GM21825 (cell line): ENCODE data around the gene BMPR1B.

ENCODE experiments used
- ATAC-seq: cut with Tn5 transposase; IDR thresholded peaks from one replicate; pipeline ENCODE4 v1.9.1; 2021; ENCODE audit warnings: mild to moderate bottlenecking, moderate library complexity; ENCODE audit not compliant: unreplicated experiment

BMPR1B gene

DNA sequence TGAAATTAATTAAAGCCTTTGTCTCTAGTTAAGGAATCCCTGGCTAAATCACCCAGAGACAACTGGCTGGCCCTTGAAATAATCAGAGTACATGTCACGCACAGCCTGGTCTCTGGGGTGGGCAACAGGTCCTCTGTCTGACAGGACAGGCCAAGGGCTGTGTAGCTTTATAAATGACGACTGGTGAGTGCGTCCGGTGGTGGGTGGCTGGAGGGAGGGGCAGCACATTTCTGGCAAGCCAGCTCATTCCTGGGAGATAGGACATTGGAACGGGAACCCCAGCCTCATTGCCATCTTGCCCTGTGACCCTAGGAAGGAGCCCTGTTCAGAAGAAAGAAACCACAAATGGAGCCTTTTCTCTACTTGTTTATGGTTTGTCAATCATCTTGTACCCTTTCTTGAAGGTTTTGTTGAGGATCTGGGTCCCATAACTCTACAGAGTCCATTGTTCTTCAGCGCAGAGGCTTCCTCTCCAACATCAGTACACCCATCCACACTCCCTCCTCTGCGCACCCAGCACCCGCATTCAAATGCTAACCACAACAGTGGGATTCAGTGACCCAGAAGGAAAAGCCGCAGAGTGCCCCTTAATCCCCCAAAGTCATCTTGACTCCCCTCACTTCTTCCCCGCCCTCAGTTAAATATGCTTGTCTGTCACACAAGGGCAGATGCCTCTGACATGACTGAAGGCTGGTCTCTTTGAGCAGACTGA, 422.9 kb downstream of the BMPR1B start:
- no peak for ATAC-seq

DNA sequence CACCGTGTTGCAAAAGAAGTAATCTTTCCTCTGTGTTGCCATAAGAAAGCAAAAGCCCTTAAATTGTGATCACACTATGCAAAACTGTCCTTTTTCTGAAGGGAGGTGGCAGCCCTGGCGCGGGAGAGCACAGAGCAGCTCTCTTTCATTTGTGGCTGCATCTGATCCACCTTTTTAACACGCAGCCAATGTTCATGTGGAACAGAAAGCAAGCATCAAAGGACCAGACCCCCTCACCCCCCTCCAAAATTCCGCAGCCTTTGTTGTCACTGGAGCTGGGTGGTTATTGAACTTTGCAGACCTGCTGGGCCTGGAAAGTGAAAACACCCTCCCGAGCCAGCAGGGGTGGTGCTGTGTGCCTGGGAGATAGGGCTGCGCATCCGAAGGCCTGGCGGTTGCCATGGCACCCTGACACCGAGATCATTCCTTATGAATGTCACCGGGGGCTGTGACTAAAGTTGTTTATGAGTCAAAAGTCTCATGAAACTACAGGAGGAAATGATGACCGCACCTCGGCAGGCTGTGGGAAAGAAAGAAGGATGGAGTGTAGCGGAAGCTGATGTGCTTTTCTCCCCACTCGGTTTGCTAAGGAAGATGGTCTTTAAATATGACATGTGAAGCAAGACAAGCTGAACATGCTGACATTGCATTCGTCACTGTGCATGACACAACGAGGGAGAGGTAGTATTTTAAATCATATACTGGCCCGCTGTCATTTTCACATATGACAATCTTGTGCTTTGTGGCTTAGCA, 423.7 kb downstream of the BMPR1B start:
- ATAC-seq = no peak

DNA sequence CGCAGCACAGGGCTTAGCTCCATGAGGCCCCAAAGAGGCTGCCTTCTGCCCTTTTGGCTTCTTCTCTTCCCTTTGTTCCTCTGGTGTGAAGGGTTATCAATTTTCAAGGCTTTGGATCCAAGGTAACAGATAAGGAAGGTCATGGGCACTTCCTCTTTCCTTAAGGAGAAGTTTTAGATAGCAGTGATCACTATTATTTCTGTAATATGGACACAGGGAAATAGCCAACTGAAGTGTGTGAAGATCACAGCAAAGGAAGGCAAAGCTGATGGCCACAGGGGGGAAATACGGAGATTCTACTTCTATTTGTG, 424.2 kb downstream of the BMPR1B start:
- ATAC-seq = no peak

DNA sequence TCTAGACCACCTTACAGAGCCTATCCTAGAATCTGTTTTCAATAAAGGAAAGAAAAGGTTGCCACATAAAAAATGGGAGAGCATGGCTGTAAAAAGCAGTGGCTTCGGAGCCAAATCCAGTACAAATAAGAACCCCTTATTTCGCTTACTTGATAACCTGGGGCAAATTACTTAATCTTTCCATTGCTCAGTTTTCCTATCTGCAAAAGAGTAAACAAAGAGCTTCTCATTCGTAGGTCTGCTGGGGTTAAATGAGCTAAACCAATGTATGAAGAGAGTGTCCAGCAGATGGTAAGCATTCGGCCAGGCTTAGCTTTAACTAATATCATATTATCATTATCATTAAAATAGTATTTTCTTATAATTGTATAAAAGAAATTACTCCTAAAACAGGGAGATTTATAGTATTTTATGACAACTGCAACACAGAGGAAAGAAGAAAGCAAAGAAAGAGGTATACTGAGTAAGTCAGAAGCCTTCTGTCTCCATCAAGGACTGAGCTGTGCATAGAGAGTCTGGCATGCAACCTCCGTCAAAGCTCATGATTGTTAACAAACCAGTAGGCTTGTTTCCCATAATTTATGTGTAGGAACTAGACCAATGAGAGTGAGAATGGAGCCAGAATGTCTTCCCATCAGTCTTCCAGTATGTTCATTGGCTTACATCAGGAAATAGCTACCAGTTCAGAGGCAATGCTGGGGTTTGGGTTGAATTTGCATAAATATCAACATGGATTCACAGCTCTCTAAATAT, 426.1 kb downstream of the BMPR1B start:
- ATAC-seq = no peak

DNA sequence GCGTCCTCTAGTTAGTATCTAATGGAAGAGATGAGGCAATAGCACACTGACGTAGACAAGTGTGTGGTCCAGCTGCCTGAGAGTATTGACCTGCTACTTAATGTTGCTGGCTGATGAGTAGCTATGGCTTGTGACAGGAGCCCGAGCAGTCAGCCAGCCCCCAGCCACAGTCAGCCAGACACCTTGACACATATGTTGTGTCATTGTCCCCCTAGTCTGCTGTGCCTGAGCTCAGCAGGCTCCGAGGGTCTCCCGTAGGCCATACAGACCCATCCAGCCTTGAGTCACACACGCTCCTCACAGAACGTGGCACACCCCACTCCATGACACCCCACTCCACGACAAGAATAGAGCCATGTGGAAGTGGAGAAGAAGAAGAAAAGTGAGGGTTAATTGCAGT, 428.9 kb downstream of the BMPR1B start:
- no peak for ATAC-seq

DNA sequence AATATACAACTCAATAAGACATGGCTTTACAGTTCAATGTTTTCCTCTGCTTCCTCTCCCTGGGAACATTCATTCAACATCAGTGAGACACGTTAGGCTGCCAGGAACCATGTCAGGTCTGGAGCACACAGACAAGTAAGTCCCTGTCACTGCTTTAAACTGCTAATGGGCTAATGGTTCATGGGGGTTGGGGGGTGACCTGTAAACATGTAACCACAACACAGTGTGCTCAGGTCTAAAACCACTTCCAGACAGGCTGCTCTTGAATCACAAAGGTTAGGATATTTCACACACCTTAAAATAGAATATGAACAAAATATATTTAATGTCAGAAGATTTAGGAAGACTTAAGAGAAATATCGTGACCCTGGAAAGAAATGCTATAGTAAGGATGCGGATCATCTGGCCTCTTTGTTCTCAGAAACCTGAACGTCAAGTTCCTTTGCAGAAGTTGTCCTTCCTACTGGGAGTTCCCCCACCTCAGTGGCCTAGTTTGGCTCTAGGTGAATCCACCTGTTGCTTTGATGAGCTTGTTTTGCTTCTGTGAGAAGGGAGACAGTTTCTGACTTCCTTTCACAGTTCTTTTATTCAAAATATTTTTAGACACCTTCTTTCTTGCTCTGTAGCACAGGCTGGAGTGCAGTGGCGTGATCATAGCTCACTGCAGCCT, 431.1 kb downstream of the BMPR1B start:
- no peak for ATAC-seq

DNA sequence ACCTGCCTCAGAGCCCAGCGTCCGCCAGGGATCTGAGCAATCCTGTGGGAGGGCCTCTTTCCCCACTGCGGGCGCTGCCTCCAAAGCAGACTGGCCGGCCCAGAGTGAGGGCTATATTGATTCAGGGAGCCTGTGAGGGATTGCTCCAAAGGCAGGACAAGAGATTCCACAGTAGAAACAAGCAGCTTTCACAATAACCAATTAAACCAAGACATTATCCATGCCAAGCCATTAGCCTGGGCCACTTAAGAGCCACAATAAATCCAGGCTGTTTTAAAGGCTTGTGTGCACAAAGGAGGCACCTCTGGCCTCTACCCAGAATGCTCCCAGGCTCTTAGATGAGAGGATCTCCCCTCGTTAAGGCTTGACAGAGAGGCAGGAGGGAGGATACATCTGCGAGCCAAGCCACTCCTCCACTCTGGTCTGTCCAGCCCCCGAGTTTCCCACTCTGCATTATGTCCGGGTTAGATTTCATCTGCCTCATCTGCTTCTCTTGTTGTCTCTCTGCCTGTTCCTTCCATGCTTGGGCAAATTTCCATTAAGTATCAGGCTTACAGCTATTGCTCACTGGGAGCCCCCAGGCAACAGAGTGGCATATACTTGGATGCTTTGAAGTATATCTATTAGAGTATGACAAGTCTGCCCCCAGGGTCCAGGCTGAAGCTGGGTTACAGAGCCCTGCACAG, 433.1 kb downstream of the BMPR1B start:
- no peak for ATAC-seq

DNA sequence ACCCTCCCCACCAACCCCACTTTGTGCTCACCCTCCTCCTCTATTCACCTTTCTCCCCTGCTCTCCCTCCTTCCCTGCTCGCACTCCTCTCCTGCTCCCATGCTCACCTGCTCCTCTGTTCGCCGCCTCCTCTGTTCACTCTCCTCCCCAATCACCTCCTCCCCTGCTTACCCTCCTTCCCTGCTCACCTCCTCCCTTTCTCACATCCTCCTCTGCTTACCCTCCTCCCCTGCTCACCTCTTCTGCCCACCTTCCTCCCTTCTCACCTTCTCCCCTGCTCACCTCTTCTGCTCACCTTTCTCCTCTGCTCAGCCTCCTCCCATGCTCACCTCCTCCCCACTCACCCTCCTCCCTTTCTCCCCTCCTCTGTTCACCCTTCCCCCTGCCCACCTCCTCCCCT, 433.8 kb downstream of the BMPR1B start:
- ATAC-seq = no peak

DNA sequence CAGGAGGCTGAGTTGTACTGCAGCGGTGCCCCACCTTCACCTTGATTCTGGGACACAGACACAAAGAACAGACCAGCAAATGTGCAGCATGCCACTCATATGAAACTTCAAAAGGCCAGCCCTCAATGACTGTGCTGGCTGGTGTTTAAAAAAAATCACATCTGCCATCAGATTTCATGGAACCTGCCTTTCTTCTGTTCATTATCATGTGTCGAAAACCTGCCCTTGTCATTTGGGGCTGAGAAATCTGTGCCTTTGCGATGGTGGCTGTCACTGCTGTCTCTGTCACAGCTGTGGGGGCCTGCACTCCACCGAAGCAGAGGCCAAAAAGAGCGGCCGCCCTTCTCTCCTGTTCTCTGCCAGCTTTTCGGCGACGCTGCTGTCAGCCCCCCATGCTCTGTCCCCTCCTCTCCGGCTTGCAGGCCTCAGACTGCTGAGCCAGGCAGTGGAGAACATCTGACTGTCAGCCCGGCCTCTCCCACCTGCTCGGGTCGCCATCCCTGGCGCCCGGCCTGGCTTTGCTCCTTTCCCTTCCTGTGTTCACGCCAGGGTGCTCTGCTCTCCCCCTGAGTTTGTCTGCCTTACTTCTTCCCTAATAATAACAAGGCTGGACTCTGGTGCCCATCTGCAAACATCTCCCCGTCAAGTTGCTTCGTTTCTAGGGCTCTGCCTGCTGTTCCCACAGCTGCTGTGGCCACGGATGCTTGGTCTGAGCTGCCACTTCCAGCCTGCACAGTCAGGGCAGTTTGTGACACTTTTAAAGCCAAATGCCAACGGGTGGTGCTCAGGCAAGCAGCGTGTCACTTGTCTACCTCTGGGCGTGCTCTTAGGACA, 435.9 kb downstream of the BMPR1B start:
- ATAC-seq = no peak

DNA sequence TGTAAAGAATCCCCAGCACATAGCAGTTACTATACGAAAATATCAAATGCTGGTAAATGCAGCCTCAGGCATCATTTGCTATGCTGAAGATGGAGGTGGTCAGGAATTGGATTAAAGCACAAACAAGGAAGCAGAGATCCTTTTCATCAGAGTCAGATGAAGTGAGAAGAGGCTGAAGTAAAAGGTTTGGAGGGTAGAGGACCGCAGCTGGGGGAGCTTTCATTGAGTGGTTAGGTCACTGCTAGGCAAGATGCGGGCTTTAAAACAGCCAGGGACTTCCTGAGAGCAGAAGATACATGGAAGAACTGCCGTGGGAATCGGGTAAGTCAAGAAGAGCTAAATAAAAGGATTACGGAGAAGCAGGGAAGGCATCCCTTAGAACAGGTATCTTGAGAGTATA, 439.6 kb downstream of the BMPR1B start:
- ATAC-seq = no peak

DNA sequence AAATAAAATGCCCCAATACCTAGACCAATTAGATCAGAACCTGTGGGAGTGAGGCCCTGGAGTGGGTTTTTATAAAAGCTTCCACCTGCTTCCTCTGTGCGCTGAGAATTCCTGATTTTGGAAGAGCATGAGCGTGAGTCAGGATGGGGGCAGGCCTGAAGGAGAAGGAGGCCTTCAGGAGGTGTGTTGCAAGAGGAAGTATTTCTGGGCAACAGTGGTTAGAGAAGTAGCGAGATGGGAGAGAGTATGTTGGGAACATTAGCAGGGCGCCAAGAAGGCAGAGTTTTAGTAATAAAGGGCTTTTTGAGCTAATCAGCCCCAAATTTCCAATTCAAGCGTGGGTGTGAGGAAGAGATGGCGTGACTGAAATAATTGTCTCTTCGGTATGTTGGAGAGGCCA, 441.2 kb downstream of the BMPR1B start:
- no peak for ATAC-seq

DNA sequence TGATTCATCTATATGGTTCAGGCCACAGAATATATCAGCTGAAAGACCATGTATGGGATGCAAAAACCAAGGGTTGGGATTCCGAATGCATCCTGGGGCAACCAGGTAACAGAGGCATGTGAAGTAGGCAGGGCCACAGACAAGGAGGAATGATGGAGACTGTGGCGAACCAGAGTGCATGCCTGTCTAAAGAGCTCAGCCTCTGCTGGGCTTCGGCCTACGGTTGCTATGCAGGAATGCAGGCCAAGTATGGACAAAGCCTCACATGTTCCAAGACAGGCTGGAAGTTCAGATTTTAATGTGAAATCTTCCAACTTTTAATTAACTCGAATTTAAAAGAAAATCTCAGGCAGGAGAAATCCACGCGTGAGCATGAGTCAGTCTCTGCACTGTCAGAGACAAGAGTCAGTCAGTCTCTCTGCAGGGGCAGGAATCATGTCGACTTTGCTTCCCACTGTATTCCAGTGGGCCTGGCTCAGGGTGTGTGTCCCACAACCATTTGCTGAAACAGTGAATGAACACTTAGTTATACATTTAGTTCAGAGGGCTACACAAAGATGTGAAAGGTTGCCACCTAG, 446.6 kb downstream of the BMPR1B start:
- no peak for ATAC-seq

DNA sequence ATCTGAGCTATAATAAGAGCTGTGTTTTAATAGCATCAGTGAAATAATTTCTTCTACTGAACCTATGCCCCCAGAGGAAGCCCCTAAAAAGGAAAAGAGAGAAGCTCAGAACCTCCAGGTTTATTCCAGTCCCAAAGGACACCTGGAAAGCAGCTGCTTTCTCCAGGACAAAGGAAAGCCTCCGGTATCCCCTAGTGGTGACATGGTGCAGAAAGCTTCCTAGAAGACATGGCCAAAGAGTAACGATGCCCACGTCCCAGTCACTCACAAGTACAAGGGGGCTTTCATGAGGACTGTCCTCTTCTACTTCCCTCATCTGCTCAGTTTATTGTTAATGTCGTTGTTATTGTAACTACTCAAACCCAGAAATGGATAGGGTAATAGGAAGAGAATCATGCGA, 447.1 kb downstream of the BMPR1B start:
- no peak for ATAC-seq
